Testis (tissue), 3 donors: Measurements from ENCODE around the gene ESR2. TPM values are rescaled to one million over a fixed set of nuclear protein-coding genes. Genes with fewer than 3 reads are reported as not detected.
A peak's percentile ranks its signal among the peaks of the same experiment; 100 is the strongest.

ENCODE experiments used
- DNase-seq: peaks from one replicate; pipeline ENCODE4 v3.0.0-alpha.2; 2019
- H3K27ac ChIP-seq, 2 donors: fragments of 200-600 bp; sonication (generic); one replicate each; pipeline ENCODE4 v1.5.1; 2019
- H3K27me3 ChIP-seq: fragments of 200-600 bp; sonication (generic); one replicate; pipeline ENCODE4 v1.5.1; 2019
- H3K36me3 ChIP-seq: fragments of 200-600 bp; sonication (generic); one replicate; pipeline ENCODE4 v1.5.1; 2017; ENCODE audit warnings: low read depth; ENCODE audit errors: missing control alignments
- H3K4me1 ChIP-seq: fragments of 200-600 bp; sonication (generic); one replicate; pipeline ENCODE4 v1.5.1; 2019
- H3K4me3 ChIP-seq, 2 donors: fragments of 200-600 bp; sonication (generic); one replicate each; pipeline ENCODE4 v1.5.1; 2017 to 2019
- H3K9me3 ChIP-seq: fragments of 200-600 bp; sonication (generic); one replicate; pipeline ENCODE4 v1.5.1; 2017
- CTCF ChIP-seq, 3 experiments: fragments of 450-650 bp in 2 of 3; fragments of 200-600 bp in 1 of 3; sonication (generic) in 1 of 3; IDR thresholded peaks; one replicate each; pipeline ENCODE4 v1.5.1; 2016 to 2019; ENCODE audit warnings: antibody characterized with exemption in 3 of 3, mild to moderate bottlenecking in 2 of 3, moderate library complexity in 1 of 3
- POLR2A ChIP-seq: fragments of 450-650 bp; IDR thresholded peaks from one replicate; pipeline ENCODE4 v1.6.1; 2017; ENCODE audit warnings: antibody characterized with exemption, mild to moderate bottlenecking, moderate library complexity
- WGBS, 2 donors: methylation state at CpG; one replicate each; pipeline ENCODE4 v1.1.5; 2018; 5-methylcytosine and 5-hydroxymethylcytosine counted together
- intact Hi-C: fragments of 100-400 bp; cut with DNase I; formaldehyde crosslinking; loops from one replicate; pipeline ENCODE4 v1.15.1; 2023; ENCODE audit warnings: low total_unique reads
- polyA plus RNA-seq: library from polyadenylated mRNA; stranded (reverse); fragments of 350-450 nt; fragmentation: Illumina TruSeq; extraction: RNeasy Lipid Tissue Mini Kit (QIAGEN cat#74804); gene quantifications from one replicate; pipeline ENCODE4 v1.2.3, GENCODE V29; 2014; ENCODE audit warnings: low read depth, low replicate concordance; ENCODE audit not compliant: insufficient read depth
- total RNA-seq, 2 donors: library from RNA; depleted of rRNA; stranded (reverse); fragments of >200 nt; gene quantifications; one replicate each; pipeline ENCODE4 v1.2.3, GENCODE V29; 2016

Gene ESR2
- total and polyA plus RNA-seq, 3 donors from 2014 or later: 17.2 to 33.3 (median 19.8) TPM

GRCh38 chr14:64117671-64118402, 176.3 kb downstream of the ESR2 start:
- 75% methylated on average over 11 of the region's 11 CpGs for WGBS, 2 donors
- no peaks in the 10 kb centered on the region for H3K9me3 ChIP-seq
- no peak overlapping the region for H3K4me3 ChIP-seq
- peak; percentile 69 for DNase-seq
- H3K4me1 ChIP-seq: peaks cover 14% of the 10 kb centered on the region
- no peak for TF ChIP-seq POLR2A
- TF ChIP-seq CTCF (IDR thresholded peaks at IDR 0.05): no peak
- no peaks in the 10 kb centered on the region for H3K27me3 ChIP-seq
- H3K27ac ChIP-seq: peak overlapping the region in 1 of 2 donors; percentile 38
- no peaks in the 10 kb centered on the region for H3K36me3 ChIP-seq
- intact Hi-C loops: no loop called here

- no peaks in the 10 kb centered on the region for H3K36me3 ChIP-seq
- no peak for DNase-seq
- no peaks in the 10 kb centered on the region for H3K27me3 ChIP-seq
- H3K4me1 ChIP-seq: peaks cover 24% of the 10 kb centered on the region
- 85 to 88% methylated on average over 6 of the region's 6 CpGs for WGBS, 2 donors
- intact Hi-C loops: no loop called here
- TF ChIP-seq CTCF (IDR thresholded peaks at IDR 0.05): no peak
- no peak for TF ChIP-seq POLR2A
- no peak overlapping the region for H3K27ac ChIP-seq
- H3K9me3 ChIP-seq: no peaks in the 10 kb centered on the region
- H3K4me3 ChIP-seq: no peak overlapping the region
Observed at GRCh38 chr14:64115401-64115800, 178.8 kb downstream of the ESR2 start.

GRCh38 chr14:64114796-64115195, 179.4 kb downstream of the ESR2 start:
- no peak for TF ChIP-seq CTCF (IDR thresholded peaks at IDR 0.05)
- TF ChIP-seq POLR2A: no peak
- Histone ChIP-seq H3K36me3 (no peaks in the 10 kb centered on the region), H3K9me3 (no peaks in the 10 kb centered on the region), H3K4me1 (peaks cover 28% of the 10 kb centered on the region), H3K27ac (no peak overlapping the region), H3K27me3 (no peaks in the 10 kb centered on the region), H3K4me3 (no peak overlapping the region)
- 90 to 93% methylated on average over 6 to 7 of the region's 7 CpGs for WGBS, 2 donors
- intact Hi-C loops: no loop called here
- no peak for DNase-seq

GRCh38 chr14:64114166-64114565, 180.0 kb downstream of the ESR2 start:
- peaks cover 30% of the 10 kb centered on the region for H3K4me1 ChIP-seq
- no peaks in the 10 kb centered on the region for H3K9me3 ChIP-seq
- H3K4me3 ChIP-seq: no peak overlapping the region
- H3K27me3 ChIP-seq: no peaks in the 10 kb centered on the region
- no peaks in the 10 kb centered on the region for H3K36me3 ChIP-seq
- WGBS, 2 donors: 40 to 61% methylated on average over 7 to 9 of the region's 9 CpGs
- no peak for DNase-seq
- TF ChIP-seq CTCF (IDR thresholded peaks at IDR 0.05) (no peak), POLR2A (no peak)
- no peak overlapping the region for H3K27ac ChIP-seq
- intact Hi-C loops: no loop called here
